Measurements from ENCODE around the gene SYCN. TPM values are rescaled to one million over a fixed set of nuclear protein-coding genes. Genes with fewer than 3 reads are reported as not detected.

SYCN gene
- total RNA-seq, 1 experiment from 2014 or later: not detected

- H3K4me3 ChIP-seq (ENCODE audit: low read depth, low read length): no peak overlapping the region
- Mint-ChIP-seq H3K27ac (ENCODE audit: unreplicated experiment) (peak overlapping the region; percentile 43), H3K4me3 (ENCODE audit: unreplicated experiment) (no peak overlapping the region), H3K4me1 (ENCODE audit: low read depth, unreplicated experiment) (peaks cover 9% of the 10 kb centered on the region), H3K36me3 (ENCODE audit: insufficient read depth, unreplicated experiment) (no peaks in the 10 kb centered on the region), H3K9me3 (ENCODE audit: unreplicated experiment) (no peaks in the 10 kb centered on the region), H3K27me3 (ENCODE audit: insufficient read depth, unreplicated experiment) (no peaks in the 10 kb centered on the region)
- intact Hi-C loops (cut with micrococcal nuclease; ENCODE audit: unreplicated experiment): no loop called here
- no peak for DNase-seq
- H3K4me1 ChIP-seq: peaks cover 29% of the 10 kb centered on the region
- ChIA-PET CTCF (no interaction called here), POLR2A (no interaction called here)
- no peaks in the 10 kb centered on the region for H3K27me3 ChIP-seq (replicated peaks; ENCODE audit: control insufficient read depth, insufficient read depth, low read length)
- no TSS peak for BruUV-seq (replicated peaks)
- no peaks in the 10 kb centered on the region for H3K36me3 ChIP-seq (ENCODE audit: control insufficient read depth, insufficient read depth, low read length)
- no peak for TF ChIP-seq CTCF (IDR thresholded peaks at IDR 0.05; ENCODE audit: insufficient read depth in 1 of 2, low read depth in 1 of 2, low read length in 1 of 2, severe bottlenecking in 1 of 2, unreplicated experiment in 1 of 2)
- H3K9me3 ChIP-seq: no peaks in the 10 kb centered on the region
Measured at GRCh38 chr19:39205449-39205764, 1.3 kb upstream of the SYCN start.

DNA sequence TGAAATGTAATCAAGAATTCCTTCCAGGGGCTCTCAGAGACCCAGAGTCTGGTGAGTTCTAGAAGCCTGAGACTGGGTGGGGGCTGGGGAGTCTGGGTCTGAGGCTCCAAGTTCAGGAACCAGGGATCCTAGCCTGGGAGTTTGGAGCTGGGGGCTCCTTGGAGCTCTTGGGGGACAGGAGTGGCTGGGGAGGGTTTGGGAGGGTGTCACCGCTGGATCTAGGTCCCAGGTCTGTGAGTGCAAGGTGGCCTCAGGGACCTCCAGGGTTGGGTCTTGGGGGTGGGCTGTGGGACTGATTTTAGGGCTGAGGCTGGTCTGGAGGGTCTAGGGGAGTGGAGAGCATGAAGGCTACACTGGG lies 1.1 kb downstream of the SYCN start:
- H3K27me3 ChIP-seq (replicated peaks; ENCODE audit: control insufficient read depth, insufficient read depth, low read length): no peaks in the 10 kb centered on the region
- H3K4me3 ChIP-seq (ENCODE audit: low read depth, low read length): no peak overlapping the region
- H3K9me3 ChIP-seq: no peaks in the 10 kb centered on the region
- peaks cover 33% of the 10 kb centered on the region for H3K4me1 ChIP-seq
- Mint-ChIP-seq H3K4me1 (ENCODE audit: low read depth, unreplicated experiment) (peaks cover 9% of the 10 kb centered on the region), H3K36me3 (ENCODE audit: insufficient read depth, unreplicated experiment) (no peaks in the 10 kb centered on the region), H3K4me3 (ENCODE audit: unreplicated experiment) (no peak overlapping the region), H3K27ac (ENCODE audit: unreplicated experiment) (no peak overlapping the region), H3K27me3 (ENCODE audit: insufficient read depth, unreplicated experiment) (no peaks in the 10 kb centered on the region), H3K9me3 (ENCODE audit: unreplicated experiment) (no peaks in the 10 kb centered on the region)
- no peak for TF ChIP-seq CTCF (IDR thresholded peaks at IDR 0.05; ENCODE audit: insufficient read depth in 1 of 2, low read depth in 1 of 2, low read length in 1 of 2, severe bottlenecking in 1 of 2, unreplicated experiment in 1 of 2)
- POLR2A ChIA-PET: no interaction called here
- DNase-seq: no peak
- intact Hi-C loops (cut with micrococcal nuclease; ENCODE audit: unreplicated experiment): no loop called here
- no peaks in the 10 kb centered on the region for H3K36me3 ChIP-seq (ENCODE audit: control insufficient read depth, insufficient read depth, low read length)
- CTCF ChIA-PET: no interaction called here
- no TSS peak for BruUV-seq (replicated peaks)

DNA sequence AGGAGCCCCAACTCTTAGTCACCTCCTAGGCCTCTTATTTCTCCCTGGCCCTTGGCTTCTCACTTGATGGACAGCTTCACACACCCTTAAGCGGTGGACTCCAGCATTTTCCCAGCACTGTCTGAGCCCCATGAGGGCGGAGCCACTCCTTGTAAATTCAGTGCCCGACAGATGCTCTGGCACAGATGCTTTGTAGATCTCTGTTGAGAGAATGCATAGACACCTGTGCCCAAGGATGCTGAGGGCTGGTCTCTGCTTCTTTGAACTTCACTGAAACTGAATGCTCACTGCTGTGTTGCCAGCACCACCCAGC lies 3.3 kb downstream of the SYCN start:
- intact Hi-C loops (cut with micrococcal nuclease; ENCODE audit: unreplicated experiment): no loop called here
- Histone ChIP-seq H3K27me3 (replicated peaks; ENCODE audit: control insufficient read depth, insufficient read depth, low read length) (no peaks in the 10 kb centered on the region), H3K36me3 (ENCODE audit: control insufficient read depth, insufficient read depth, low read length) (no peaks in the 10 kb centered on the region), H3K4me1 (peaks cover 41% of the 10 kb centered on the region), H3K9me3 (no peaks in the 10 kb centered on the region), H3K4me3 (ENCODE audit: low read depth, low read length) (no peak overlapping the region)
- Mint-ChIP-seq H3K4me1 (ENCODE audit: low read depth, unreplicated experiment) (peaks cover 16% of the 10 kb centered on the region), H3K27ac (ENCODE audit: unreplicated experiment) (no peak overlapping the region), H3K4me3 (ENCODE audit: unreplicated experiment) (no peak overlapping the region), H3K27me3 (ENCODE audit: insufficient read depth, unreplicated experiment) (no peaks in the 10 kb centered on the region), H3K36me3 (ENCODE audit: insufficient read depth, unreplicated experiment) (no peaks in the 10 kb centered on the region), H3K9me3 (ENCODE audit: unreplicated experiment) (no peaks in the 10 kb centered on the region)
- DNase-seq: no peak
- ChIA-PET CTCF (no interaction called here), POLR2A (no interaction called here)
- TF ChIP-seq CTCF (IDR thresholded peaks at IDR 0.05; ENCODE audit: insufficient read depth in 1 of 2, low read depth in 1 of 2, low read length in 1 of 2, severe bottlenecking in 1 of 2, unreplicated experiment in 1 of 2): no peak
- BruUV-seq (replicated peaks): no TSS peak

All from Caco-2 (cell line).